ENCODE results near the gene E2F2. TPM values are rescaled to one million over a fixed set of nuclear protein-coding genes. Genes with fewer than 3 reads are reported as not detected.

E2F2 gene
- total RNA-seq, 4 donors from 2014 or later: 0.10 to 0.27 (median 0.17) TPM; not detected in 1

DNA sequence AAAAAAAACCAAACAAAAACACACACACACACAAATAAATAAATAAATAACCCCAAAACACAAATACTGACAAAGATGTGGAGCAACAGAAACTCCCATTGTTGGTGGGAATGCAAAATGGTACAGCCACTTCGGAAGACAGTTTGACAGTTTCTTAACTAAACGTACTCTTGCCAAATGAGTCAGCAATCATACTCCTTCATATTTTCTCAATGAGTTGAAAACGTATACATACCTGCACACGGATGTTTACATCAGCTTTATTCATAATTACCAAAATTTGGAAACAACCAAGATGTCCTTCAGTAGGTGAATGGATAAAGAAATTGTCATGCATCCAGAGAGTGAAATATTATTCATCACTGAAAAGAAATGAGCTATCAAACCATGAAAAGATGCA lies 70.5 kb downstream of the E2F2 start:
- no peak for DNase-seq
- 87 to 96% methylated on average over 4 of the region's 4 CpGs for WGBS, 2 donors

DNA sequence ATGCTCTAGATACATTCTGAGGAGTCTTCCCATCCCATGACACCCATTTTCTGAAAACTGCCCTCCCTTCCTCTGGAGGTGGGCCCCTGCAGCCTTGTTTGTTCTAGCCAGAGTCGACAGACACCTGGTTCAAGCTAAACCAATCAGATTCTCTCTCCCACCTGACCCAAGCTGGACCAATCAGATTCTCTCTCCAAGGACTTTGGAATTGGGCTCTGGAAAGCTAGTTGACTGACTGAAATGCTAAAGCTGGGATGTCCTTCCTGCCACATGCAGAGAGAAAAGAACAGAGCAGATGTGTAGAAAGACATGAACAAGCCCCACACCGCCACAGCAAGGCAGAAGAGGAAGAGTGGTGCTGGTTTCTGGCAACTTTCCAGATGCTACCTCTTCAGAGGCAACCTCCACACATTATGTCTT lies 71.7 kb downstream of the E2F2 start:
- WGBS, 2 donors: 62 to 65% methylated on average over 2 of the region's 2 CpGs
- TF ChIP-seq, protein P1, sequence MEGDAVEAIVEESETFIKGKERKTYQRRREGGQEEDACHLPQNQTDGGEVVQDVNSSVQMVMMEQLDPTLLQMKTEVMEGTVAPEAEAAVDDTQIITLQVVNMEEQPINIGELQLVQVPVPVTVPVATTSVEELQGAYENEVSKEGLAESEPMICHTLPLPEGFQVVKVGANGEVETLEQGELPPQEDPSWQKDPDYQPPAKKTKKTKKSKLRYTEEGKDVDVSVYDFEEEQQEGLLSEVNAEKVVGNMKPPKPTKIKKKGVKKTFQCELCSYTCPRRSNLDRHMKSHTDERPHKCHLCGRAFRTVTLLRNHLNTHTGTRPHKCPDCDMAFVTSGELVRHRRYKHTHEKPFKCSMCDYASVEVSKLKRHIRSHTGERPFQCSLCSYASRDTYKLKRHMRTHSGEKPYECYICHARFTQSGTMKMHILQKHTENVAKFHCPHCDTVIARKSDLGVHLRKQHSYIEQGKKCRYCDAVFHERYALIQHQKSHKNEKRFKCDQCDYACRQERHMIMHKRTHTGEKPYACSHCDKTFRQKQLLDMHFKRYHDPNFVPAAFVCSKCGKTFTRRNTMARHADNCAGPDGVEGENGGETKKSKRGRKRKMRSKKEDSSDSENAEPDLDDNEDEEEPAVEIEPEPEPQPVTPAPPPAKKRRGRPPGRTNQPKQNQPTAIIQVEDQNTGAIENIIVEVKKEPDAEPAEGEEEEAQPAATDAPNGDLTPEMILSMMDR (IDR thresholded peaks at IDR 0.05): no peak
- TF ChIP-seq POLR2A (IDR thresholded peaks at IDR 0.05): no peak

More for the DNA sequence above, 70.5 kb downstream of the E2F2 start:
- TF ChIP-seq, protein P1 (IDR thresholded peaks at IDR 0.05): no peak
- TF ChIP-seq POLR2A (IDR thresholded peaks at IDR 0.05): no peak
- Histone ChIP-seq H3K4me3 (replicated peaks in 1 of 3) (no peak overlapping the region), H3K27ac (no peak overlapping the region), H3K36me3 (no peaks in the 10 kb centered on the region), H3K27me3 (no peaks in the 10 kb centered on the region), H3K9me3 (no peaks in the 10 kb centered on the region), H3K4me1 (peaks cover 20 to 24% of the 10 kb centered on the region in 2 donors)
- intact Hi-C loops (cut with DNase I): no loop called here

More for the DNA sequence above, 71.7 kb downstream of the E2F2 start:
- H3K4me1 ChIP-seq: peaks cover 20 to 32% of the 10 kb centered on the region in 2 donors
- intact Hi-C loops (cut with DNase I): no loop called here
- H3K4me3 ChIP-seq (replicated peaks in 1 of 3): no peak overlapping the region
- H3K27me3 ChIP-seq: no peaks in the 10 kb centered on the region
- DNase-seq: no peak
- H3K36me3 ChIP-seq: no peaks in the 10 kb centered on the region
- no peak overlapping the region for H3K27ac ChIP-seq
- H3K9me3 ChIP-seq: no peaks in the 10 kb centered on the region

Other genes starting within 250 kb of the E2F2 start
- gene HNRNPR, start 186.9 kb downstream of the E2F2 start, total RNA-seq: 100 to 1,000 TPM in 2 of 4 donors, 10 to 100 TPM in 2; 82.8 to 107 (median 99.4) TPM
- 10 to 100 TPM; 22.0 to 44.0 (median 31.1) TPM for gene ZNF436, start 161.4 kb downstream of the E2F2 start, total RNA-seq
- gene TCEA3, start 106.5 kb downstream of the E2F2 start, total RNA-seq: 10 to 100 TPM; 26.8 to 50.4 (median 48.0) TPM
- gene ASAP3, start 47.1 kb downstream of the E2F2 start, total RNA-seq: 10 to 100 TPM; 69.3 to 75.7 (median 73.6) TPM
- gene ID3, start 28.3 kb upstream of the E2F2 start, total RNA-seq: 100 to 1,000 TPM; 279 to 388 (median 343) TPM
- gene RPL11, start 160.6 kb upstream of the E2F2 start, total RNA-seq: 1,000 to 10,000 TPM in 1 of 4 donors, 100 to 1,000 TPM in 3; 669 to 1,720 (median 801) TPM
- gene ELOA, start 212.2 kb upstream of the E2F2 start, total RNA-seq: 10 to 100 TPM; 33.3 to 49.9 (median 40.5) TPM
- 10 to 100 TPM; 55.3 to 75.8 (median 60.0) TPM for gene PITHD1, start 247.2 kb upstream of the E2F2 start, total RNA-seq

Measured in thyroid gland (tissue), 4 donors.